OCI-LY7 (cell line): Measurements from ENCODE around the gene GALNT10.

Source experiments
- CTCF ChIP-seq: fragments of 200-600 bp; sonication (generic); conservative IDR thresholded peaks from 2 replicates; pipeline ENCODE4 v1.5.1; 2014; ENCODE audit warnings: mild to moderate bottlenecking, antibody characterized with exemption, low read length, moderate library complexity, mixed read lengths
- EZH2phosphoT487 ChIP-seq: fragments of 200-600 bp; sonication (generic); IDR thresholded peaks from 2 replicates; pipeline ENCODE4 v1.6.1; 2018; ENCODE audit warnings: low read depth, borderline replicate concordance, mild to moderate bottlenecking, mixed run types, antibody characterized with exemption, low read length, moderate library complexity, mixed read lengths

- TF ChIP-seq CTCF (no peak), EZH2phosphoT487 (no peak)
Measured at GRCh38 chr5:154287136-154287535, 96.6 kb downstream of the GALNT10 start.
